Activated CD8-positive, alpha-beta memory T cell treated with anti-CD3 and anti-CD28 coated beads, Interleukin-2, amount 50 U/mL, for 24 hours (primary cell): ENCODE measurements around the gene RCOR2.
"Not testable (repeated sequence)": the region's sequence is repeated elsewhere in the genome, so short reads cannot be mapped to it uniquely, and the experiment has no call there.

ENCODE experiments used
- DNase-seq: peaks from one replicate; pipeline ENCODE4 v3.0.0-alpha.2; 2020; ENCODE audit errors: extremely low read depth

RCOR2 gene

DNA sequence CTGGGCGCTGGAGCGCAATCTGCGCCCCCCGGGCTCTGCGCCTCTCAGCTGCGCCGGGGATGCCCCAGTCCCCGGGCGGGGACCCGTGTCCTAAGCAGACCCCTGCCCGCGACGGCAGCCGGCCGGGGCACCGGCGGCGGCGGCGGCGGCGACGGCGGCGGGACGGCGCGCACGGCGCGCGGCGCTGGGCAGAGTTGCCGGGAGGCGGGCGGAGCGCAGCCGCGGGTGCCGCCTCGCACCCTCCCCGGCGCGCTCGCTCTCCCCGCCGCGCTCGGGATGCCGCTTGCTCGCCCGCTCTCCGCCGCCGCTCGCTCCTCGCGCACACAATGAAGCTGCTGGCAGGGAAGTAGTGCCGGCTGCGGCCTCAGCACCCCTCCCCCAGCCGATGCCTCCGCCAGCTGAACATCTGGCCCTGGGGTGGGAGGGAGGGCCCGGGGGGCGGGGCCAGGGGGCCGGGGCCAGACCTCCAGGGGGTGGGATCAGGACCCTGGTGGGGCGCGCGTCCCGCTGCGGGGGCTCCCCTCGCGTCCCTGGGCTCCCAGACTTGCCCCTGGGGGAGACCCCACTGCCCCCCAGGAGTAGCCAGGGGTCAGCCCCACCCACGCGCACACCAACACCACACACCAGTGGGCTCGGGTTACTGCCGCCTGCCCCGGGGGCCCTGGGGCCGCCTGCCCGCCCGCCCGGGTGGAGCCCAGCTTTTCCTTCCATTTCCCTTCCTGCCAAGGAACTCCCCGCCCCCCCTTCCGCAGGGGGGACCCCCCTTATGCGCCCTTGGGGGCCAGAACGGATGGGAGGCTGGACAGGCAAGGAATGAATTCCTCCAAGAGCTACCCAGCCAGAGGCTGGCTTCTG lies at the start of gene RCOR2:
TSS of gene RCOR2 (minus strand) at position 328 of the 855 bp plus-strand sequence. CDS start 708 bp downstream, outside the sequence.
- DNase-seq, result no peak

DNA sequence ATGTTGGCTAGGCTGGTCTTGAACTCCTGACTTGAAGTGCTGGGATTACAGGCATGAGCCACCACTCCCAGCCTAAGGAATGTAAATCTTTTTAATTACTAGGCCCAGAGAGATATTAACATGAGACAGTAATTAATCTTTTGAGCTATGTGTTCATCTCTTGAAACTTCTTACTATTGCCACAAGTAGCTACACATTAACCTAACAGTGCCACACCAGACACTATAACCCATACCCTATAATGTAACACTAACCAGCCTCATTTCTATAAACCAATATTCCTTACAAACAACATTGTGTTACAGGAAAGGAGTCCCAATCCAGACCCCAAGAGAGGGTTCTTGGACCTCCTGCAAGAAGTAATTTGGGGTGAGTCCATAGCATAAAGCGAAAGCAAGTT lies 49.5 kb upstream of the RCOR2 start:
- no peak for DNase-seq

DNA sequence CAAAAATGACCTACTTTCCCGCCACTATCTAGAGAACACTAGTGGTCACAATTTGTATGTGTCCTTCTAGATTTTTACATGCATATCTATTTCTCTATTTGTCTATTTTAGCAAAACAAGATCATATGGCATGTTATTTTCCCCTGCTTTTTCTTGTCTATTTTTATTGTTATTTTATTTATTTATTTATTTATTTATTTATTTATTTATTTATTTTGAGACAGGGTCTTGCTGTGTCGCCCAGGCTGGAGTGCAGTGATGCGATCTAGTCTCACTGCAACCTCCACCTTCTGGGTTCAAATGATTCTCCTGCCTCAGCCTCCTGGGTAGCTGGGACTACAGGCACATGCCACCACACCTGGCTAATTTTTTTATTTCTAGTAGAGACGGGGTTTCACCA lies 46.9 kb upstream of the RCOR2 start:
- not testable (repeated sequence) for DNase-seq

DNA sequence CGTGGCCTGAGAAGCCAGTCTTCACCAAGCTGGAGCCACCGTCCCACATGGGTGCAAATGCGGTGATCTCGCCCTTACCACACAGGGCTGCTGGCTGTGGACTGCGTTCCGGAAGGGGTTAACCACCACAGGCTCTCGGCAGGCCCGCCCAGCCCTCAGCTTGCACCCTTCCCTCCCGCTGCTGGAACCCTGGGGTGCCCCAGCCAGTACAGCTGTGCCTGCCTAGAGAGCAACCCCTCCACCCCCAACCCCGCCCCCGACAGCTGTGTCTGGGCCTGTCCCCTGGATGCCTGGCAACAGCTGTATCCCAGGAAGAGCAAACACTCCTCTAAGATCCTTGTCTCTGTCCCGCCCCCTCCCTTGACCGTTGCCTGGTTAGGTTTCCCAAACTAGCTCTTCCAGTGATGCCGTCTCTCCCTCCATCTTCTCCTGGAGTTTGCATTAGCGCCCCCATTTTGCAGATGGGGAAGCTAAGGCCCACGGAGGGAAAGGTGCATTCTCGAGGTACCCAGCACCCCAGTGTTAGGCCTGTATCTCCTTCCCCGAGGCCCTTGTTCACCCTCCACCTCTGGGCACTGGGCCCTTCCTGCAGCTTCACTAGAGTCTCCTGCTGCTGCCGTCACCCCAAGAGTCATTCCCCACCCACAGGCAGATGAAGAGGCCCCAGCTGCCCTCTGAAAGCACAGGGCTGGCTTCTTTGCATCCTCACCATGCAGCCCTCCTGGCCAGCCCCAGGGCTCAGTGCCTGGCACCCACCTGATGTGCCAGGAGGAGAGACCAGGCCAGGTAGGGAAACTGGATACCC lies 44.8 kb upstream of the RCOR2 start:
- no peak for DNase-seq

- DNase-seq, result no peak
Observed at GRCh38 chr11:63958008-63958407, 41.0 kb upstream of the RCOR2 start.

GRCh38 chr11:63952570-63952969 lies 35.6 kb upstream of the RCOR2 start:
- DNase-seq, result no peak

- DNase-seq, result no peak
Observed at GRCh38 chr11:63951779-63952536, 35.0 kb upstream of the RCOR2 start.

GRCh38 chr11:63945477-63946163 lies 28.7 kb upstream of the RCOR2 start:
- no peak for DNase-seq

DNA sequence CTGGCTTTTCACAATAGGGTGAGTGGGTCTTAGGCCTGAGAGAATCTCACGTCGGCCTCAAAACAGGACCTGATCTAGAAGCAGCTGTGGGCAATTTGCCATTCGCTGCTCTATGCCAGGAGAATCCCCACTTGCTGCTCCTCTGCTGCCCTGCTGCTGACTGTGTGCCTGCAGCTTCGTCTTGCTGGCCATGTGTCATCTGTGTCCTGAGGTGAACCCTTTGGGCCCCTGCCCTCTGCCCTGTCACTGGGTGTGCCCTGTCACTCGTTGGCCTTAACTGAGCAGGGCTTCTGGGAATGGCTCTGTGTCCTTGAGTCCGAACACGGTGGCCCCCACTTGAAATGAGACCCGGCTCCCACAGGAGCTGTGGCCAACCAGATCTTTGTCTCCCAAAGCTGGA lies 28.0 kb upstream of the RCOR2 start:
- DNase-seq, result no peak

- no peak for DNase-seq
Observed at GRCh38 chr11:63942803-63943202, 25.8 kb upstream of the RCOR2 start.

DNA sequence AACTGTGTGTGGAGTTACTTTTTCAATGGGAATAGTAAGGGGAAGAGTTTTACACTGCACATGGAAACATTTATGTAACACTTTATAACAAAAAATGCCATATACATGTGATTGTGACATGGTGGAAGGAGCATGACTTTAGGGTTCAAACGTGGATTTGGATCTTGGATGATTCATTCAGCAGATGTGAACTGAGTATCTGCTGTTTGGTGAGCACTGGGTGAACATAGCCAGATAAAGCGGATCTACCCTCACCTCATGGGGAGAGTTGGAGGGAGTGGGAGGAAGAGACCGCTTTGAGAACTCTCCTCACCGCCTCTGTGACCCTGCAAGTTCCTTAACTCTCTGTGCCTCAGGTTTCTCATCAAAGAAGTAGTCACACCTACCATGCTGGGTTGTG lies 24.9 kb upstream of the RCOR2 start:
- DNase-seq, result no peak

DNA sequence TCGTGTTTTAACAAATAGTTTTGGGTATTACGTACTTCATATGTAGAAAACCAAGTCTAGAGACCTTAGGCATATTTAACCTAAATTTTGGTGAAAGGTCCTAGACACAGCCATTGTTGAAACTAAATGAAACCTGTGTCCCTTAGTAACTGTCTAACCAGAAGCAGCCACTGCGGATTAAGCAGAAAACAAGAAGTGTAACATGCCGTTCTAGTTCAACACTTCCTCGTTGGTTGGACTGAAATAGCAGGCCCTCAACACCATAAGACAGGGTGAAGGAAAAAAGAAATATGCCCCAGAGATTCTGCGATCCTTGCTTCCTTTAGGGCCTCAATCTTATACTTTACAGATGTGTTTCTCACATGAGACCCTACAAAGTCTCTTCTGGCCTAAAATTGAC lies 23.8 kb upstream of the RCOR2 start:
- no peak for DNase-seq

DNA sequence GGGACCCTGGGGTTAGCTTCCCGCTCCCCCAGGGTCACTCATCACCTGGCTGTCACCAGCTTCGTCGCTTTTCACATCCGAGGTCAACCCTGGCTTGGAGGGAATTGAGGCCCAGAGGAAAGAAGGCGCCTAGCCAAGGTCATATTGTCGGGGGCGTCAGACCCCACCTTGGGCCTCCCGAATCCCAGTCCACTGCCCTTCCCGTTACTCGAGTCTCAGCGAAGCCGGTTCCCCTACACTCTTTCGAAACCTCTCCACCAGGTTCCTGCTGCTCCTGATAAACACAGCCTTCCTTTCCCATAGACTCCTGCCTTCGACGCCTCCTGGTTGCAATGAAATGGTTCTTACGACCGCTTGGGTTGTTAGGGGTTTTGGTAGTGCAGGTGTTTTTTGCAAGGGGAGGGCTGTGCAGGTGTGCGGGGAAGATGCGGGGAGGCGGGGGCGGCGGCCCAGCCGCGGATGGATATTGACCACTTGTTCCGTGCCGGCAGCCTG lies 22.5 kb upstream of the RCOR2 start:
- DNase-seq, result no peak

GRCh38 chr11:63938479-63939396 lies 21.8 kb upstream of the RCOR2 start, which contains the start of gene NAA40:
NAA40 (plus strand) TSS chr11:63939002; CDS start chr11:63939097, 95 bp downstream.
- peak; percentile 84 for DNase-seq

DNA sequence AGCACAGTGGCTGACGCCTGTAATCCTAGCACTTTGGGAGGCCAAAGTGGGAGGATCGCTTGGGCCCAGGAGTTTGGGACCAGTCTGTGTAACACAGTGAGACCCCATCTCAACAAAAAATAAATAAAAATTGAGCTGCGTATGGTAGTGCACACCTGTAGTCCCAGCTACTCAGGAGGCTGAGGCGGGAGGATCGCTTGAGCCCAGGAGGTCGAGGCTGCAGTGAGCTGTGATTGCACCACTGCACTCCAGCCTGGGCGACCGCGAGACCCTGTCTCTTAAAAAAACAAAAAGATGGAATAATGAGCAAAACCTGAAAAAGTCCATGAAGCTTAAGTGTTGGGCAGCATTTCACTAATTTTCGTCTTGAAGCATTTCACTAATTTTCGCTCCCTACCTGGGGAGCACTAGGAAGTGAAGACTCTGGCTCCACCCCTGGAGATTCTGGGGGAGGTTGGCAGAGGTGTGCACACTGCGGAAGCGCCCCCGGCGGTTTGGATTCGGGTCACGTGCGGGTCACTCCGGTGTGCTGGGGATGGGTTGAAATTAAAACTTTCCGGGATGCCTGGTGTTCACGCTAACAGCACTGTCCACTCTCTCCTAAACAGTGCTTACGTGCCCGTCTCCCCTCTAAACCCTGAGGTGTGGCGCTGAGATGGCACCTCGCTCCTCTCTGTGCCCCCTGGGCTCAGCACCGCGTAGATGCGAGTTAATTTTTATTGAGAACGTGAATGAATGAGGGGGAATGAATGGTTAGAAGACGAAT lies 20.9 kb upstream of the RCOR2 start:
- DNase-seq, result no peak

DNA sequence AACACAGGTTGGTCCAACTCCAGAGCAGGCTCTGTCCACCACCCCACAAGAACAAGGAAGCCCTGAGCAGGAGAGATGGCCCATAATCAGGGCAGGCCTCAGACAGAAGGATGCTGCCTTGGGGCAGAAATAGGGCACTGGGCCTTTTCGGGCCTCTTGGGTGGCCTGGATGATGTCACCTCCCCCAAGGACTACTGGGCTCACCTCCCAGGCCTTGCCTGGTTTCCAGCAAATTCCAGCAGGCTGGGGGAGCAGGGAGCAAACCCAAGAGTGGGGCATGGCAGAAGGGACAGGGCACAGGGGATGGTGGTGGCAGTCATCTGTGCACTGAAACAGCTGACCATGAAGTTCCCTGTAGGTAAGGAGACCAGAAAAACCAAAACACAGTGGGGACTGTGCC lies 16.5 kb upstream of the RCOR2 start:
- DNase-seq, result no peak

GRCh38 chr11:63931876-63932275 lies 14.9 kb upstream of the RCOR2 start:
- no peak for DNase-seq

DNA sequence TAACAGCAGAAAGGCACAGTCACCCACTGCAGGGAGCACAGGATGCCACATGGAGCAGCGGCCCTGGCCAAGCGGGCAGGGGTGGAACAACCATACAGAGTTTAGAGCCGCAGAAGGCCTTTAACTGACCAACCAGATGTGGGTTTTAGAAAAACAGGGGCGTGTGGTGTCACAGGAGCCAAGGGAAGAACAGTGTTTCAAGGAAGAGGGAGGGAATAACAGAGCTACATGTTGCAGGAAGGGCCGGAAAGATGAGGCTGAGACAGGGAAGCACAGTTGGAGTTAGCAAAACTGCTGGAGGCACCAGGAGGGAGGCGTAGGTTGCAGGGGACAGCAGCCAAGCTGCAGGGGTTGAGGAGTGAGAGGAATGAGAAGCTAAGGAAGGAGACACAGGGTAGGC lies 14.1 kb upstream of the RCOR2 start:
- DNase-seq, result no peak

DNA sequence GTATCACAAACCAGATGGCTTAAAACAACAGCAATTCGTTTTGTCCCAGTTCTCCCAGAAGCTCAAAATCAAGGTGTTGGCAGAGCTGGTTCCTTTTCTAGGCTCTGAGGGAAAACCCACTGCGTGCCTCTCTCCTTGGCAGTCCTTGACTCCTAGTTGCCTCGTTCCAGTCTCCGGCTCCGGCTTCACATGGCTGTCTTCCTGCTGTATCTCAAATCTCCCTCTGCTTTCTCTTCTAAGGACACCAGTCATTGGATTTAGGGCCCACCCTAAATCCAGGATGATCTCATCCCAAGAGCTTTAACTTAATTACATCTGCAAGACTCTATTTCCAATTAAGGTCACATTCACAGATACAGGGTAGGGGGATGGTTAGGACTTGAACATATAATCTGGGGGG lies 12.7 kb upstream of the RCOR2 start:
- DNase-seq, result no peak

DNA sequence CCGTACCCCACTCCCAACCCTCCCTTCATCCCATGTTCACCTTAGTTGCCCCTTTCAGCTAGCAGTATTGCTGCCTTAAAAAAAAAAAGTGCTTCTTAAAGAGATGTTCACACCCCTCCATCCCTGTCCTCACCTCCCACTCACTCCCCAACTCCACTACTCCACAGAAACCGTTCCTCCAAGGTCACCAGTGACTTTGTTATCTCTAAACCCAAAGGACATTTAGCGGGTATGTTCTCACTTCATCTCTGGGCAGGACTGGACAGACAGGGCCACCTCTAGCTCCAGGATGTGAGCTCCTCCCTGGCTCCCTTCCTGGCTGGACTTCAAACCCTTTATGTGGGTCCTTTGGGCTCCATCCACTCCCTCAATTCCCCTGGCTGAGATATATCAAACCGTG lies 6.4 kb upstream of the RCOR2 start:
- no peak for DNase-seq
